ENCODE results near the gene GCC1.

GRCh38 chr7:127619681-127620405 is 34.4 kb upstream of the GCC1 start:
- no peak for TF ChIP-seq EP300 (IDR thresholded peaks at IDR 0.05; ENCODE audit: borderline replicate concordance)
- TF ChIP-seq EGR1 (IDR thresholded peaks at IDR 0.05) = no peak
- TF ChIP-seq TAF1 (IDR thresholded peaks at IDR 0.05; ENCODE audit: low read depth) = no peak
- TF ChIP-seq CREB1 (IDR thresholded peaks at IDR 0.05; ENCODE audit: low read depth) = no peak
- TF ChIP-seq, protein P1, sequence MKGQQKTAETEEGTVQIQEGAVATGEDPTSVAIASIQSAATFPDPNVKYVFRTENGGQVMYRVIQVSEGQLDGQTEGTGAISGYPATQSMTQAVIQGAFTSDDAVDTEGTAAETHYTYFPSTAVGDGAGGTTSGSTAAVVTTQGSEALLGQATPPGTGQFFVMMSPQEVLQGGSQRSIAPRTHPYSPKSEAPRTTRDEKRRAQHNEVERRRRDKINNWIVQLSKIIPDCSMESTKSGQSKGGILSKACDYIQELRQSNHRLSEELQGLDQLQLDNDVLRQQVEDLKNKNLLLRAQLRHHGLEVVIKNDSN (IDR thresholded peaks at IDR 0.05) = no peak
- no peak for TF ChIP-seq YY1 (IDR thresholded peaks at IDR 0.05; ENCODE audit: low read depth)
- TF ChIP-seq TEAD4 (IDR thresholded peaks at IDR 0.05) = no peak
- TF ChIP-seq REST (IDR thresholded peaks at IDR 0.05; ENCODE audit: low read depth) = no peak
